Central memory CD8-positive, alpha-beta T cell (primary cell): ENCODE results near the gene ESYT3.

Experiments
- ATAC-seq: fragments of 150-1000 bp; cut with Tn5 transposase; replicated peaks from 2 replicates; pipeline ENCODE4 v1.10.0; 2022; ENCODE audit warnings: mild to moderate bottlenecking, moderate FRiP score, moderate number of reproducible peaks; ENCODE audit not compliant: poor library complexity, severe bottlenecking; ENCODE audit errors: extremely low read depth
- DNase-seq, 2 donors: peaks; one replicate each; pipeline ENCODE4 v3.0.0; 2021; ENCODE audit warnings: low spot score in 2 of 2
- H3K27ac Mint-ChIP-seq: one replicate; pipeline ENCODE4 v1.8.0; 2022; ENCODE audit warnings: low read depth, mild to moderate bottlenecking, moderate library complexity, mixed read lengths
- H3K27me3 Mint-ChIP-seq: one replicate; pipeline ENCODE4 v1.8.0; 2022; ENCODE audit warnings: mixed read lengths
- H3K36me3 Mint-ChIP-seq: one replicate; pipeline ENCODE4 v1.8.0; 2022; ENCODE audit warnings: mild to moderate bottlenecking, moderate library complexity, mixed read lengths; ENCODE audit not compliant: insufficient read depth
- H3K4me1 Mint-ChIP-seq: one replicate; pipeline ENCODE4 v1.8.0; 2022; ENCODE audit warnings: mixed read lengths
- H3K4me3 Mint-ChIP-seq: one replicate; pipeline ENCODE4 v1.8.0; 2022; ENCODE audit warnings: mild to moderate bottlenecking, moderate library complexity, mixed read lengths
- H3K9me3 Mint-ChIP-seq: one replicate; pipeline ENCODE4 v1.8.0; 2022; ENCODE audit warnings: mixed read lengths

Gene ESYT3

GRCh38 chr3:138434276-138434874 is at the start of gene ESYT3:
TSS of gene ESYT3 (plus strand) at chr3:138434616. CDS start at chr3:138434799, 183 bp downstream.
- DNase-seq: no peak
- no peak within 1 kb of the TSS for H3K27ac Mint-ChIP-seq
- H3K4me1 Mint-ChIP-seq: peaks cover 12% of the 10 kb centered on the region
- ATAC-seq: peak; percentile 61
- H3K9me3 Mint-ChIP-seq: no peaks in the 10 kb centered on the region
- H3K4me3 Mint-ChIP-seq: peak within 1 kb of the TSS; percentile 71
- peaks cover 77% of the 10 kb centered on the region for H3K27me3 Mint-ChIP-seq
- no peaks in the 10 kb centered on the region for H3K36me3 Mint-ChIP-seq

- DNase-seq (no peak), ATAC-seq (no peak)
- H3K27me3 Mint-ChIP-seq: peaks cover 30% of the 10 kb centered on the region
- no peak overlapping the region for H3K27ac Mint-ChIP-seq
- H3K4me1 Mint-ChIP-seq: no peaks in the 10 kb centered on the region
- H3K4me3 Mint-ChIP-seq: no peak overlapping the region
- no peaks in the 10 kb centered on the region for H3K9me3 Mint-ChIP-seq
- no peaks in the 10 kb centered on the region for H3K36me3 Mint-ChIP-seq
Measured at GRCh38 chr3:138384976-138385375, 49.4 kb upstream of the ESYT3 start.

- H3K9me3 Mint-ChIP-seq: no peaks in the 10 kb centered on the region
- H3K27me3 Mint-ChIP-seq: peaks cover 31% of the 10 kb centered on the region
- ATAC-seq: no peak
- no peak overlapping the region for H3K4me3 Mint-ChIP-seq
- no peaks in the 10 kb centered on the region for H3K36me3 Mint-ChIP-seq
- no peak overlapping the region for H3K27ac Mint-ChIP-seq
- DNase-seq: no peak
- no peaks in the 10 kb centered on the region for H3K4me1 Mint-ChIP-seq
Measured at GRCh38 chr3:138389144-138389601, 45.2 kb upstream of the ESYT3 start.

- Mint-ChIP-seq H3K36me3 (no peaks in the 10 kb centered on the region), H3K9me3 (no peaks in the 10 kb centered on the region), H3K27me3 (peaks cover 22% of the 10 kb centered on the region), H3K4me3 (no peak overlapping the region), H3K4me1 (no peaks in the 10 kb centered on the region), H3K27ac (no peak overlapping the region)
- DNase-seq (no peak), ATAC-seq (no peak)
Measured at GRCh38 chr3:138389841-138390581, 44.4 kb upstream of the ESYT3 start.

GRCh38 chr3:138390582-138390932 is 43.9 kb upstream of the ESYT3 start:
- DNase-seq: no peak
- Mint-ChIP-seq H3K9me3 (no peaks in the 10 kb centered on the region), H3K4me1 (no peaks in the 10 kb centered on the region), H3K27ac (no peak overlapping the region), H3K36me3 (no peaks in the 10 kb centered on the region), H3K27me3 (peaks cover 21% of the 10 kb centered on the region), H3K4me3 (no peak overlapping the region)
- no peak for ATAC-seq

- ATAC-seq: no peak
- no peak overlapping the region for H3K4me3 Mint-ChIP-seq
- H3K36me3 Mint-ChIP-seq: no peaks in the 10 kb centered on the region
- no peak for DNase-seq
- H3K4me1 Mint-ChIP-seq: no peaks in the 10 kb centered on the region
- no peak overlapping the region for H3K27ac Mint-ChIP-seq
- H3K27me3 Mint-ChIP-seq: peaks cover 23% of the 10 kb centered on the region
- no peaks in the 10 kb centered on the region for H3K9me3 Mint-ChIP-seq
Measured at GRCh38 chr3:138394156-138394555, 40.3 kb upstream of the ESYT3 start.

GRCh38 chr3:138394686-138395085 is 39.7 kb upstream of the ESYT3 start:
- no peak for ATAC-seq
- Mint-ChIP-seq H3K27me3 (peaks cover 18% of the 10 kb centered on the region), H3K27ac (no peak overlapping the region), H3K9me3 (no peaks in the 10 kb centered on the region), H3K4me1 (no peaks in the 10 kb centered on the region), H3K4me3 (no peak overlapping the region), H3K36me3 (no peaks in the 10 kb centered on the region)
- DNase-seq: no peak

- DNase-seq (no peak), ATAC-seq (no peak)
- no peaks in the 10 kb centered on the region for H3K36me3 Mint-ChIP-seq
- H3K27me3 Mint-ChIP-seq: peaks cover 14% of the 10 kb centered on the region
- H3K4me1 Mint-ChIP-seq: no peaks in the 10 kb centered on the region
- H3K4me3 Mint-ChIP-seq: no peak overlapping the region
- no peak overlapping the region for H3K27ac Mint-ChIP-seq
- H3K9me3 Mint-ChIP-seq: no peaks in the 10 kb centered on the region
Measured at GRCh38 chr3:138395865-138396751, 38.3 kb upstream of the ESYT3 start.

- ATAC-seq: no peak
- H3K36me3 Mint-ChIP-seq: no peaks in the 10 kb centered on the region
- no peak for DNase-seq
- no peak overlapping the region for H3K4me3 Mint-ChIP-seq
- no peaks in the 10 kb centered on the region for H3K4me1 Mint-ChIP-seq
- peaks cover 22% of the 10 kb centered on the region for H3K27me3 Mint-ChIP-seq
- no peak overlapping the region for H3K27ac Mint-ChIP-seq
- H3K9me3 Mint-ChIP-seq: no peaks in the 10 kb centered on the region
Measured at GRCh38 chr3:138396752-138397410, 37.5 kb upstream of the ESYT3 start.

- peaks cover 28% of the 10 kb centered on the region for H3K27me3 Mint-ChIP-seq
- no peaks in the 10 kb centered on the region for H3K4me1 Mint-ChIP-seq
- no peaks in the 10 kb centered on the region for H3K36me3 Mint-ChIP-seq
- DNase-seq: no peak
- no peak for ATAC-seq
- H3K4me3 Mint-ChIP-seq: no peak overlapping the region
- H3K9me3 Mint-ChIP-seq: no peaks in the 10 kb centered on the region
- H3K27ac Mint-ChIP-seq: no peak overlapping the region
Measured at GRCh38 chr3:138397983-138398382, 36.4 kb upstream of the ESYT3 start.

GRCh38 chr3:138398791-138399575 is 35.4 kb upstream of the ESYT3 start:
- no peak overlapping the region for H3K27ac Mint-ChIP-seq
- H3K4me1 Mint-ChIP-seq: no peaks in the 10 kb centered on the region
- no peaks in the 10 kb centered on the region for H3K36me3 Mint-ChIP-seq
- peaks cover 31% of the 10 kb centered on the region for H3K27me3 Mint-ChIP-seq
- no peaks in the 10 kb centered on the region for H3K9me3 Mint-ChIP-seq
- no peak for ATAC-seq
- DNase-seq: no peak
- no peak overlapping the region for H3K4me3 Mint-ChIP-seq

GRCh38 chr3:138399766-138400165 is 34.6 kb upstream of the ESYT3 start:
- Mint-ChIP-seq H3K27me3 (peaks cover 38% of the 10 kb centered on the region), H3K4me3 (no peak overlapping the region)
- ATAC-seq: no peak

More at GRCh38 chr3:138399766-138400165, 34.6 kb upstream of the ESYT3 start:
- Mint-ChIP-seq H3K9me3 (no peaks in the 10 kb centered on the region), H3K4me1 (no peaks in the 10 kb centered on the region), H3K36me3 (no peaks in the 10 kb centered on the region), H3K27ac (no peak overlapping the region)
- DNase-seq: no peak
